Liver (tissue), 3 donors: ENCODE measurements around the gene HRH3.

ENCODE experiments used
- GABPA ChIP-seq, 2 donors: IDR thresholded peaks in 1 of 2; conservative IDR thresholded peaks in 1 of 2; 2 replicates each; pipeline ENCODE4 v1.6.1; 2016; ENCODE audit warnings: antibody characterized with exemption in 2 of 2, mild to moderate bottlenecking in 1 of 2, moderate library complexity in 1 of 2
- RAD21 ChIP-seq, 2 donors: IDR thresholded peaks; 2 replicates each; pipeline ENCODE4 v1.6.1; 2016; ENCODE audit warnings: antibody characterized with exemption in 2 of 2, mild to moderate bottlenecking in 2 of 2
- SP1 ChIP-seq: IDR thresholded peaks from 2 replicates; pipeline ENCODE4 v1.6.1; 2018; ENCODE audit warnings: antibody characterized with exemption, mild to moderate bottlenecking
- TAF1 ChIP-seq: conservative IDR thresholded peaks from 2 replicates; pipeline ENCODE4 v1.6.1; 2016; ENCODE audit warnings: antibody characterized with exemption, mild to moderate bottlenecking
- TF ChIP-seq, protein P1 (sequence below): fragments of 150-350 bp; IDR thresholded peaks from 2 replicates; pipeline ENCODE4 v1.5.1; 2017; ENCODE audit warnings: improper control_type of control experiment, low read depth, low read length; ENCODE audit not compliant: missing input control
- TF ChIP-seq, protein P2 (sequence below): IDR thresholded peaks from 2 replicates; pipeline ENCODE4 v1.6.1; 2016; ENCODE audit warnings: antibody characterized with exemption
- donor health status: healthy.
- donor health status: healthy.

DNA sequence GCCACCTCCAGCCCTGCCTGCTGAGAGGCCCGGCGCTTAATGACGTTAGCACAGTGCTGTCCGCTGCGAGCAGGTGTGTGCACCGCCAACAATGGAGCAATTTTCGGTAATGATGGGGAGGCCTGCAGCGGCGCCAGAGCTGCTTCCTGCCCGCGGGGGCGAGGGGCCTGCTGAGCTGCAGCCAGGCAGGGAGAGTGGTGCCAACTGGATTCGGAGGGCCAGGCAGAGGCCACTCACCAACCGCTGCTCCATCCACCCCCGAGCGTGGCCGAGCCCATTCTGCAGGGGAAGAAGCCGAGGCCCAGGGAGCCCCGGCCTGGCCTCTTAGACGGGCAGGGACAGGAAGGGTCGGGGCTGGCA, 9.6 kb downstream of the HRH3 start:
- TF ChIP-seq, protein P1, sequence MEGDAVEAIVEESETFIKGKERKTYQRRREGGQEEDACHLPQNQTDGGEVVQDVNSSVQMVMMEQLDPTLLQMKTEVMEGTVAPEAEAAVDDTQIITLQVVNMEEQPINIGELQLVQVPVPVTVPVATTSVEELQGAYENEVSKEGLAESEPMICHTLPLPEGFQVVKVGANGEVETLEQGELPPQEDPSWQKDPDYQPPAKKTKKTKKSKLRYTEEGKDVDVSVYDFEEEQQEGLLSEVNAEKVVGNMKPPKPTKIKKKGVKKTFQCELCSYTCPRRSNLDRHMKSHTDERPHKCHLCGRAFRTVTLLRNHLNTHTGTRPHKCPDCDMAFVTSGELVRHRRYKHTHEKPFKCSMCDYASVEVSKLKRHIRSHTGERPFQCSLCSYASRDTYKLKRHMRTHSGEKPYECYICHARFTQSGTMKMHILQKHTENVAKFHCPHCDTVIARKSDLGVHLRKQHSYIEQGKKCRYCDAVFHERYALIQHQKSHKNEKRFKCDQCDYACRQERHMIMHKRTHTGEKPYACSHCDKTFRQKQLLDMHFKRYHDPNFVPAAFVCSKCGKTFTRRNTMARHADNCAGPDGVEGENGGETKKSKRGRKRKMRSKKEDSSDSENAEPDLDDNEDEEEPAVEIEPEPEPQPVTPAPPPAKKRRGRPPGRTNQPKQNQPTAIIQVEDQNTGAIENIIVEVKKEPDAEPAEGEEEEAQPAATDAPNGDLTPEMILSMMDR, result no peak
- TF ChIP-seq RAD21 (IDR thresholded peaks at IDR 0.05) (no peak), TAF1 (no peak), GABPA (IDR thresholded peaks at IDR 0.05 in 1 of 2, conservative IDR thresholded peaks at IDR 0.05 in 1 of 2) (no peak), SP1 (no peak)
- TF ChIP-seq, protein P2, sequence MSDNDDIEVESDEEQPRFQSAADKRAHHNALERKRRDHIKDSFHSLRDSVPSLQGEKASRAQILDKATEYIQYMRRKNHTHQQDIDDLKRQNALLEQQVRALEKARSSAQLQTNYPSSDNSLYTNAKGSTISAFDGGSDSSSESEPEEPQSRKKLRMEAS, result no peak
